Measurements from ENCODE around the gene TMEM151B. TPM values are rescaled to one million over a fixed set of nuclear protein-coding genes. Genes with fewer than 3 reads are reported as not detected.

The TMEM151B gene
- polyA plus RNA-seq, 3 donors from 2014 or later: not detected

GRCh38 chr6:44298055-44298803 lies 28.0 kb downstream of the TMEM151B start:
- H3K27ac Mint-ChIP-seq: peak overlapping the region in 1 of 6 donors; percentile 34
- peaks cover 8 to 15% (median 9%) of the 10 kb centered on the region in 3 donors for H3K36me3 Mint-ChIP-seq
- H3K4me1 Mint-ChIP-seq: peaks cover 0 to 7% of the 10 kb centered on the region in 2 donors

DNA sequence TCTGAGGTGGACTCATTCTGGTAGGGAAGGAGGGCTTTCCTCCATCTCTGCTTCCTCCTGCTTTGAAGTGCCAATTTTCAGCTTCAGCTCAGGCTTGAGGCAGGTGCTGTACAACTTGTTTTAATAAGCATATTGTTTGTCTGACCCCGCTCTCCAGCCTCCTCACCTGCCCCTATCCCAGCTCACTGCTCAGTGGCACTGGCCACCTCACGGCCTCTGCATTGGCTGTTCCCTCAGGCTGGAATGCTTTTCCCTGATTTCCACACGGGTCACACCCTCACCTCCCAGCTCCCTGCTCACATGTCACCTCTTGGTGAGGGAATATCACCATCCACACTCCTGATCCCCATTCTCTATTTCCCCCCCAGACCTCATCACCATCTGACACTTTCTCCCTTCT lies 28.6 kb downstream of the TMEM151B start:
- Mint-ChIP-seq H3K4me3 (peak overlapping the region in 2 of 5 donors; percentile 42 to 60), H3K4me1 (peaks cover 0 to 7% of the 10 kb centered on the region in 2 donors), H3K36me3 (peaks cover 8 to 15% (median 9%) of the 10 kb centered on the region in 3 donors), H3K9me3 (peaks cover 0 to 3% (median 0%) of the 10 kb centered on the region in 6 donors), H3K27ac (no peak overlapping the region), H3K27me3 (ENCODE audit: low read depth in 3 of 3) (peaks cover 11 to 15% (median 12%) of the 10 kb centered on the region in 3 donors)
- DNase-seq: no peak

More at GRCh38 chr6:44298055-44298803, 28.0 kb downstream of the TMEM151B start:
- H3K4me3 Mint-ChIP-seq: peak overlapping the region in 4 of 5 donors; percentile 21 to 67 (median 45)
- peaks cover 0 to 3% (median 0%) of the 10 kb centered on the region in 6 donors for H3K9me3 Mint-ChIP-seq
- DNase-seq: no peak
- H3K27me3 Mint-ChIP-seq (ENCODE audit: low read depth in 3 of 3): peaks cover 12 to 18% (median 13%) of the 10 kb centered on the region in 3 donors

DNA sequence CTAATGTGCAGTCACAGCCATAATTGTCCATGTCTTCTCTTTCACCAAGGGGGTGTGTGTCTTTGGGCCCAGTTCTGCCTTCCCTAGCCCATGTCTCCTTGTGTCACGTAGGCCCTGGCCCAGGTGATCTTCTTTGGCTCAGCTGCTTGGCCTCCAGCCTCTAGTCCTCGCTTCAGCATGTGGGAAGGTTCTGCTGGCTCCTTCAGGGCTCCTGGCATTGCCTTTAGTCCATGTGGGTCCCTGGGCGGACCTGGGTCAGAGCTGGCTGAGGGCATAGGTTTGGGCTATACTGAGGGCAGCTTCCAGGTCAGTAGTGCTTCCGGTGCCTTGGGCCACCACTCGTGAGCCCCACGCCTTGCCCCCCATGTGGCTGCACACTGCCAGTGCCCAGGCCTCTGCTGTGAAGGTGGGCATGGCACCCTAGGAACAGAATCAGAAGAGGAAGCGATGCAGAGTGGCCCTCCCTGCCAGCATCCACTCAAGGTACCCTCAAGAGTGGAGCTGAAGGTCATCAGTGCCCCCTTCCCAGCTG lies 30.1 kb downstream of the TMEM151B start:
- H3K36me3 Mint-ChIP-seq: peaks cover 5 to 16% (median 9%) of the 10 kb centered on the region in 3 donors
- H3K4me3 Mint-ChIP-seq: no peak overlapping the region
- H3K9me3 Mint-ChIP-seq: peaks cover 0 to 3% (median 0%) of the 10 kb centered on the region in 6 donors
- no peak for DNase-seq
- H3K27ac Mint-ChIP-seq: peak overlapping the region in 1 of 6 donors; percentile 39
- peaks cover 9 to 11% (median 11%) of the 10 kb centered on the region in 3 donors for H3K27me3 Mint-ChIP-seq (ENCODE audit: low read depth in 3 of 3)
- peaks cover 0 to 7% of the 10 kb centered on the region in 2 donors for H3K4me1 Mint-ChIP-seq

DNA sequence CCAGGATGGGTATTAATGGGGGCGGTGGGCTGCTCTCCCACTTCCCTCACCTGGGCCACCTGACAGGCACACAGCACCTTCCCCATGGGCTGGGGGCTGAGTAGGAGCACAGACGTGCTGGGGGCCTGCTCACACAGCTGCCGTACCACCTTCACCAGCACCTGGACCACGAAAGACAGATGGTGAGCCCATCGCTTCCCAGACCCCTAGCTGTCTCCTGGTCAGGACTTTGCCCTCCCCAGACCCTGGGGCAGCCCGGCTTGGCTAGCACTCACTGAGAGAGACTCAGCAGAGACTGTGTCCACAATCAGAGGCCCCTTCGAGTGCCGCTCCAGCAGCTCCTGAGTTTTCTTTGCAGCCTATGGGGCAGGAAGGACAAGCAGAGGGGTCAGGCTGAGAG lies 30.9 kb downstream of the TMEM151B start:
- peaks cover 9 to 11% (median 10%) of the 10 kb centered on the region in 3 donors for H3K27me3 Mint-ChIP-seq (ENCODE audit: low read depth in 3 of 3)
- H3K27ac Mint-ChIP-seq: no peak overlapping the region
- DNase-seq: no peak
- H3K36me3 Mint-ChIP-seq: peaks cover 5 to 20% (median 9%) of the 10 kb centered on the region in 3 donors
- H3K9me3 Mint-ChIP-seq: peaks cover 0 to 3% (median 0%) of the 10 kb centered on the region in 6 donors
- peaks cover 0 to 7% of the 10 kb centered on the region in 2 donors for H3K4me1 Mint-ChIP-seq
- no peak overlapping the region for H3K4me3 Mint-ChIP-seq

GRCh38 chr6:44301782-44302564 lies 31.7 kb downstream of the TMEM151B start:
- no peaks in the 10 kb centered on the region for H3K9me3 Mint-ChIP-seq
- H3K4me1 Mint-ChIP-seq: peaks cover 0 to 4% of the 10 kb centered on the region in 2 donors
- H3K4me3 Mint-ChIP-seq: no peak overlapping the region
- H3K27ac Mint-ChIP-seq: no peak overlapping the region
- DNase-seq: no peak
- peaks cover under 1 to 6% (median 5%) of the 10 kb centered on the region in 3 donors for H3K27me3 Mint-ChIP-seq (ENCODE audit: low read depth in 3 of 3)
- H3K36me3 Mint-ChIP-seq: peaks cover 5 to 20% (median 9%) of the 10 kb centered on the region in 3 donors

GRCh38 chr6:44302856-44303255 lies 32.6 kb downstream of the TMEM151B start:
- H3K4me3 Mint-ChIP-seq: no peak overlapping the region

GRCh38 chr6:44303842-44304241 lies 33.6 kb downstream of the TMEM151B start:
- no peak for DNase-seq
- Mint-ChIP-seq H3K27ac (no peak overlapping the region), H3K27me3 (ENCODE audit: low read depth in 3 of 3) (peaks cover 0 to 5% (median 5%) of the 10 kb centered on the region in 3 donors), H3K4me1 (no peaks in the 10 kb centered on the region), H3K9me3 (no peaks in the 10 kb centered on the region), H3K36me3 (peaks cover 5 to 27% (median 13%) of the 10 kb centered on the region in 3 donors), H3K4me3 (no peak overlapping the region)

More at GRCh38 chr6:44302856-44303255, 32.6 kb downstream of the TMEM151B start:
- H3K27me3 Mint-ChIP-seq (ENCODE audit: low read depth in 3 of 3): peaks cover 0 to 5% (median 5%) of the 10 kb centered on the region in 3 donors
- peaks cover 5 to 23% (median 10%) of the 10 kb centered on the region in 3 donors for H3K36me3 Mint-ChIP-seq
- H3K9me3 Mint-ChIP-seq: no peaks in the 10 kb centered on the region
- H3K4me1 Mint-ChIP-seq: peaks cover 0 to under 1% of the 10 kb centered on the region in 2 donors
- no peak for DNase-seq
- no peak overlapping the region for H3K27ac Mint-ChIP-seq

DNA sequence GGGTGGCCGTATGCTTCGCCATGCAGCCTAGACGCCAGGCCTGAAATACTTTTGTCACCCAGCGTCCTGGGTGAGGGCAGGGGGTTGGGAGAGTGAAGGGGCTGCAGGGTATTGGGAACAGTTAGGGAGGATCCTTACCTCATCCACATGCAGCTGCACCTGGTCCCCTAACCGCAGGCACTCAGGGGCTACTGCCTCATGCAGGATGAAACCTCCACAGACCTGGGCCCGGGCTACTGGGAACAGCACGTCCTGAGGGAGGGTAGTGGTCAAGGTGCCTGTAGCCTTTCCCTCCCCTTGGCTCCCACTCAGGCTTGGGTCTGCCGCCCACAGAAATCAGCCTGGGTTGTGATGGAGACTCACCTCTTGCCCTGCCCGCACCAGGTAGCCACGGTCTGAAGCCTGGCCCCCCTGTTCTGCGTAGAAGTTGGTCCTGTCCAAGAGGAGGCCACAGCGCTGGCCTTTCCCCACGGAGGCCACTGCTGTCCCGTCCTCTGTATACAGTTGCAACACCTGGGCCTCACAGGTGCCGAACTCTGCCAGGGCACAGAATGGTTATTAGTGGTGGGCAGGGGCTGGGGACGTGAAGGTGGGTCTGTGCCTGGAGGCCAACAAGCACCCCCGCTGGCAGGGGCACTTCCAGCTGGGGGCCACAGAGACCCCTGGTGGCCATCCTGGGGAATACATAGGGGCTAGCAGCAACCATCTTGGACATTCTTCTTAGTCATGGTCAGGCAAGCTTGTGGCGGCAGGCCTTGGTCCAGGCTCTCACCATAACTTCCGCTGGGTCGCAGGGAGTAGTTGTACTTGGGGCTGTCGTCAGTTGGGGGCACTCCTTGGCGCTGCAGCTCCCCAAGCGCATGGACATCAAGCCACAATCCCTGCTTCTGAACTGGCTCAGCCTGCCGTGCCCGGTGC lies 34.3 kb downstream of the TMEM151B start:
- Mint-ChIP-seq H3K36me3 (peaks cover 5 to 31% (median 13%) of the 10 kb centered on the region in 3 donors), H3K4me3 (no peak overlapping the region), H3K27ac (no peak overlapping the region), H3K4me1 (no peaks in the 10 kb centered on the region), H3K9me3 (no peaks in the 10 kb centered on the region), H3K27me3 (ENCODE audit: low read depth in 3 of 3) (peaks cover 0 to 5% (median 2%) of the 10 kb centered on the region in 3 donors)
- peak; percentile 34 to 46 (median 41) for DNase-seq

GRCh38 chr6:44305200-44305725 lies 35.0 kb downstream of the TMEM151B start:
- DNase-seq: no peak
- Mint-ChIP-seq H3K4me1 (no peaks in the 10 kb centered on the region), H3K4me3 (no peak overlapping the region), H3K9me3 (no peaks in the 10 kb centered on the region), H3K27me3 (ENCODE audit: low read depth in 3 of 3) (peaks cover 0 to 6% (median 0%) of the 10 kb centered on the region in 3 donors), H3K27ac (no peak overlapping the region), H3K36me3 (peaks cover 12 to 32% (median 20%) of the 10 kb centered on the region in 3 donors)

DNA sequence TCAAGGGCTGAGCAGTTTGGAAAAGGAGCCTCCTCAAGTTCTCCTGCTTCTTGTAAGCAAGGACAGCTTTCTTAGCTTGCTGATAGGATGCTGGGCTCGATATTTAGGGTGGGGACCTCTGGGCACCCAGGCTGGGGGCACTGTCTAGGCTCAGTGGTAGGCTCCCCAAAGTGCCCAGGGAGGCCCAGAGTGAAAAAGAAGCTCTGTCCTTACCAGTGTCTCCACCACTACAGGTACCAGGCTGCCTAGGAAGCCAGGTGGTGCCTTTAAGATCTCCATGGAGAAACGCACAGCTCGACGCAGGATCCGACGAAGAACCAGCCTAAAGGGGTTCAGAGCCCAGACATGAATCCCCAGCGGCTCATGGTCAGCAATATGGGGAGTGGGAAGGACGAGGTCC lies 36.5 kb downstream of the TMEM151B start:
- Mint-ChIP-seq H3K4me1 (peaks cover 3 to 9% of the 10 kb centered on the region in 2 donors), H3K27ac (no peak overlapping the region), H3K27me3 (ENCODE audit: low read depth in 3 of 3) (peaks cover 0 to 8% (median 0%) of the 10 kb centered on the region in 3 donors), H3K9me3 (no peaks in the 10 kb centered on the region), H3K4me3 (no peak overlapping the region), H3K36me3 (peaks cover 7 to 23% (median 15%) of the 10 kb centered on the region in 3 donors)
- no peak for DNase-seq

DNA sequence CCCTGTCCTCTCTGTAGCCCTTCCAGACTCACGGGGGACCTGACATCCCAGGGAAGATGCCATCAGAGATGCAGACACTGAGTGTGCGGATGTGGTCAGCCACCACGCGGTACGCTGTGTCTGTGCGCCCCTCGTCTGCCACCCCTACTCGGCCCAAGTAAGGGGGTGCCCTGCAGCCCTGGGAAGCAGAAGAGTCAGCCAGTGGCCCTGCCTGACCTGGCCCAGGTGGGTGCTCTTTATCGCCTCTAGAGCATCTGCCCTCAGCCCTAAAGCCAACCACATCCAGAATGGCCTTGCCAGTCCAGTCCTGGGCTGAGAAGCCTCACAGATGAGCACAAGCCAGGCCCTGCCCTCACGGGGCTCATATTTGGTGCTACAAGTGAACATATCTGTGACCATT lies 37.0 kb downstream of the TMEM151B start:
- Mint-ChIP-seq H3K36me3 (peaks cover 7 to 21% (median 11%) of the 10 kb centered on the region in 3 donors), H3K27ac (no peak overlapping the region), H3K9me3 (no peaks in the 10 kb centered on the region), H3K27me3 (ENCODE audit: low read depth in 3 of 3) (peaks cover 0 to 6% (median 0%) of the 10 kb centered on the region in 3 donors), H3K4me1 (peaks cover 9 to 14% of the 10 kb centered on the region in 2 donors), H3K4me3 (no peak overlapping the region)
- DNase-seq: no peak

DNA sequence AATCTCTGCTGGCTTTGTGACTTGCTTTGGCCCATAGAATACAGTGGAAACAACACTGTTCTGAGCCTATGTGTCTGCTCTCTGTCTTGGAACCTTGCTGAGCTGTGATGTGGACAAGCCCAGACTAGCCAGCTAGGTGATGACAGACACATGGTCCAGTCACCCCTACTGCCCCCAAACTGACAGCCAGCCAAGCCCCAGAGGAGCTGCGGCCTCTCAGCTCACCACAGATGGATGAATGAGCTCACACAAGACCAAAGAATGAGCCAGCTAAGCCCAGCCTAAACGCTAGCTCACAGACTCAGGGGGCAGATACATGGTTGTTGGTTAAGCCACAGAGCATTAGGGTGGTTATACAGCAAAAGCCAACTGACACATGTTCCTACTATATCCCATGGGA lies 38.8 kb downstream of the TMEM151B start:
- Mint-ChIP-seq H3K36me3 (peaks cover 7 to 21% (median 11%) of the 10 kb centered on the region in 3 donors), H3K27ac (no peak overlapping the region), H3K4me3 (no peak overlapping the region), H3K9me3 (no peaks in the 10 kb centered on the region), H3K27me3 (ENCODE audit: low read depth in 3 of 3) (peaks cover 1 to 8% (median 5%) of the 10 kb centered on the region in 3 donors), H3K4me1 (peaks cover 22 to 27% of the 10 kb centered on the region in 2 donors)
- DNase-seq: no peak
